ENCODE results near the gene ARL13A.
A peak's percentile ranks its signal among the peaks of the same experiment; 100 is the strongest.

ARL13A gene

DNA sequence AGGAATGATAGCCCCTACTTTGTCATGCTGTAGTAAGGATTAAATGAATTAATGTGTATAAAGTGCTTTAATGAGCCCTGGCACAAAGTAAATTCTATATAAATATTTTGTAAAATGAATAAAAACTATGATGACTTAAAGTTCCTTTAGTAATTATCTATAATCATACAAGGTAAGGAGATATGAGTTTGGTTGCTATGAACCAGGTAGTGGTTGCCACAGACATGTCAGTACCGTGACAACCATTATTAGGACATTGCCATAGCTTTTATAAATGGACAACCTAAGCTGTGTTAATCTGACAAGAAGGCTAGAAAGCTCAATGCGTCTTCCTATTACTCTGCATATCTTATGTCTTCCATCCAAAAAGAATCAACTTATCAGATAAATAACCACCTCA lies at the start of gene ARL13A:
ARL13A (plus strand) TSS at position 301 of the 400 bp plus-strand sequence. CDS start 3,982 bp downstream, outside the sequence.
- H3K9ac ChIP-seq (ENCODE audit: low read length in 5 of 5): no peak within 1 kb of the TSS
- no peaks in the 10 kb centered on the region for H3K36me3 ChIP-seq (ENCODE audit: control insufficient read depth in 5 of 5, insufficient read depth in 5 of 5, low read length in 5 of 5)

DNA sequence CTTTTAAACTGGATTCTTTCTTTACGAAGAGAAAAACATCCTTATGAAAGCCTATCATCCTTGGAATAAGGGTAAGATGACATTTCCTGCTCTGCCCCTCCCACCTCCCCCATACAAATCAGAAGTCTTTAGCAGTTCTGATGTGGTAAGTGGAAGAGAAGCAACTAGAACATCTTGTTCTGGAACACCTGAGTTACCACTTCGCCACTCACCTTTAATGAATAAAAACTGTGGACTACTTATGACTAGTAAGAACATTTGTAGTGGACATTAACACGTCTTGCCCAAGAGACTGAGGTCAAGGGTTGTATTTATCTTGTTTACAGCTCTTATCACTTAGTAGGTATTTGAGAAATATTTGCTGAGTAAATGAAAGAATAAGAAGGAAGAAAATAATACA lies 45.1 kb upstream of the ARL13A start:
- no peaks in the 10 kb centered on the region for H3K9me3 ChIP-seq (ENCODE audit: control insufficient read depth in 5 of 5, low read length in 5 of 5)
- no peak overlapping the region for H3K4me3 ChIP-seq (ENCODE audit: low read depth in 1 of 5, low read length in 5 of 5)
- no peak overlapping the region for H3K9ac ChIP-seq (ENCODE audit: low read length in 5 of 5)

More for the DNA sequence above, at the start of gene ARL13A:
- no peaks in the 10 kb centered on the region for H3K4me1 ChIP-seq (ENCODE audit: control insufficient read depth in 5 of 5, insufficient read depth in 5 of 5, low read length in 5 of 5)
- no peak within 1 kb of the TSS for H3K4me3 ChIP-seq (ENCODE audit: low read depth in 1 of 5, low read length in 5 of 5)
- no peak within 1 kb of the TSS for H3K27ac ChIP-seq (ENCODE audit: low read depth, low read length)
- H3K27me3 ChIP-seq (ENCODE audit: control insufficient read depth in 5 of 5, insufficient read depth in 4 of 5, low read length in 5 of 5): no peaks in the 10 kb centered on the region
- H3K9me3 ChIP-seq (ENCODE audit: control insufficient read depth in 5 of 5, low read length in 5 of 5): peaks cover 0 to 3% (median 0%) of the 10 kb centered on the region in 5 donors

DNA sequence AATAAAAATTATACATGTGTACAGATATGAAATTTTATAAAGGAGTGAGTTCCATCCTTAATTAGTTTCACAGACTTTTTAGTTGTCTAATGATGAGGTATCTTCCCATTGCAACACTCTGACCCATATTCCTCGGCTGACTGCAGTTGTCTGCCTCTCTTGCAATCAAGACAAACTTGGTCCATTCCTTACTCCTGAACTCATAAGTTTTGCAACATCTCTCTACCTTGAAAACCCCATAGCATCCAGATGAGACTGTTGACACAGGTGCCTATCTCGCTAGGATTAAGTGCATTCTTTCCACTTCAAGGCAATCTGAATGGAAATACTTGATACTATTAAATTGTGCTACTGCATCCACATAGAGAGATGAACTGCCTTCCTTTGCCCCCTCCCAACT lies 43.1 kb upstream of the ARL13A start:
- no peak overlapping the region for H3K4me3 ChIP-seq (ENCODE audit: low read depth in 1 of 5, low read length in 5 of 5)
- peaks cover 4 to 27% (median 14%) of the 10 kb centered on the region in 5 donors for H3K27me3 ChIP-seq (ENCODE audit: control insufficient read depth in 5 of 5, insufficient read depth in 4 of 5, low read length in 5 of 5)
- no peak overlapping the region for H3K27ac ChIP-seq (ENCODE audit: low read depth, low read length)
- H3K4me1 ChIP-seq (ENCODE audit: control insufficient read depth in 5 of 5, insufficient read depth in 5 of 5, low read length in 5 of 5): peaks cover 0 to 12% (median 5%) of the 10 kb centered on the region in 5 donors
- no peaks in the 10 kb centered on the region for H3K36me3 ChIP-seq (ENCODE audit: control insufficient read depth in 5 of 5, insufficient read depth in 5 of 5, low read length in 5 of 5)
- peaks cover 0 to 5% (median 4%) of the 10 kb centered on the region in 5 donors for H3K9me3 ChIP-seq (ENCODE audit: control insufficient read depth in 5 of 5, low read length in 5 of 5)
- H3K9ac ChIP-seq (ENCODE audit: low read length in 5 of 5): no peak overlapping the region

More for the DNA sequence above, 45.1 kb upstream of the ARL13A start:
- H3K4me1 ChIP-seq (ENCODE audit: control insufficient read depth in 5 of 5, insufficient read depth in 5 of 5, low read length in 5 of 5): peaks cover 0 to 11% (median 4%) of the 10 kb centered on the region in 5 donors
- no peaks in the 10 kb centered on the region for H3K36me3 ChIP-seq (ENCODE audit: control insufficient read depth in 5 of 5, insufficient read depth in 5 of 5, low read length in 5 of 5)
- no peak overlapping the region for H3K27ac ChIP-seq (ENCODE audit: low read depth, low read length)
- peaks cover 4 to 18% (median 12%) of the 10 kb centered on the region in 5 donors for H3K27me3 ChIP-seq (ENCODE audit: control insufficient read depth in 5 of 5, insufficient read depth in 4 of 5, low read length in 5 of 5)

DNA sequence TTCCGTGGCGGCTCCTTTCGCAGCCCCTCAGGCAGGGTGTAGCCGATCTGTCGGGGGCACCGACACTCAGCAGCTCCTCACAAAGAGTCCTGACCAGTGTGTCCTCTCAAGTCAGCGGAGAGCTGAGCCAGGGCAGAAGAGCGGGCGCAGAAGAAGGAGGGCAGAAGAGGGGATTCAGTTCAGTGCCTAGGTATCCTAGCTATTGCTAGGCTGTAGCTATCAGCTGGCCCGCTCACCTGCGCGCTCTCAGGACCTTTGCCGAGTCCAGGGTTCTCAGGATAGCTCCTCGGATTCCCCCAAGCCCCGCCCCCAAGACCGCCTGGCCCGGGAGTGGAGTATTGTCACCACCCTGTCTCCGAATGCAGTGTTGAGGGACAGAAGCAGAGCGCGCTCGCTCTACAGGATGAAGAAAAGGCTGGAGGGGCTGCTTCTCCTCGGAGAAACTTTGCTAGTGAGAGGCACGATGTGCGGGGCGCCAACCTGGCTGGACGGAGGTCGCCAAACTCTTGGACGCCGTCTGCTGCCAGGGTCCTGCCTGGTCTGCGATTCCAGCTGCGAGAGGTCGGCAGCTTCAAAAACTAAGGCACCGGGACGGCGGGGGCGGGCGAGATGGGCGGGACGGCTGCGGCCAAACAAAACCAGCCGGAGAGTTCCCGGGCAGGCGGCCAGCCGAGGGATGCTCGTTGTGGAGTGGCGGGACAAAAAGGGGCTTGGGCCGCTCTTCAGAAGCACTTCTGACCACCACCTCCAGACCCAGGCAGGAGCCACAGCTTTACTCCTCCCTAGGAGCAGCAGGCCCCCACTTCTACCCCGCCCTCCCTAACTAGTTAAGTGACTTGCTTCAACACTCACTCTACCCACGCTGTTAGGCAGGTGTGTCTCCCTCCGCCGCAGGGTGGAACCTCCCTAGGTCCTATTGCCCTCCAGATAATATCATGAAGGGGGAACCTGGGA lies 40.6 kb upstream of the ARL13A start, which contains the start of gene XKRX:
XKRX (minus strand) TSS at position 258 of the 954 bp plus-strand sequence. CDS start 613 bp downstream, outside the sequence.
- Histone ChIP-seq H3K27me3 (ENCODE audit: control insufficient read depth in 5 of 5, insufficient read depth in 4 of 5, low read length in 5 of 5) (peaks cover 2 to 28% (median 14%) of the 10 kb centered on the region in 5 donors), H3K27ac (ENCODE audit: low read depth, low read length) (no peak within 1 kb of the TSS), H3K4me3 (ENCODE audit: low read depth in 1 of 5, low read length in 5 of 5) (peak within 1 kb of the TSS in 4 of 5 donors; percentile 11 to 50 (median 30))

DNA sequence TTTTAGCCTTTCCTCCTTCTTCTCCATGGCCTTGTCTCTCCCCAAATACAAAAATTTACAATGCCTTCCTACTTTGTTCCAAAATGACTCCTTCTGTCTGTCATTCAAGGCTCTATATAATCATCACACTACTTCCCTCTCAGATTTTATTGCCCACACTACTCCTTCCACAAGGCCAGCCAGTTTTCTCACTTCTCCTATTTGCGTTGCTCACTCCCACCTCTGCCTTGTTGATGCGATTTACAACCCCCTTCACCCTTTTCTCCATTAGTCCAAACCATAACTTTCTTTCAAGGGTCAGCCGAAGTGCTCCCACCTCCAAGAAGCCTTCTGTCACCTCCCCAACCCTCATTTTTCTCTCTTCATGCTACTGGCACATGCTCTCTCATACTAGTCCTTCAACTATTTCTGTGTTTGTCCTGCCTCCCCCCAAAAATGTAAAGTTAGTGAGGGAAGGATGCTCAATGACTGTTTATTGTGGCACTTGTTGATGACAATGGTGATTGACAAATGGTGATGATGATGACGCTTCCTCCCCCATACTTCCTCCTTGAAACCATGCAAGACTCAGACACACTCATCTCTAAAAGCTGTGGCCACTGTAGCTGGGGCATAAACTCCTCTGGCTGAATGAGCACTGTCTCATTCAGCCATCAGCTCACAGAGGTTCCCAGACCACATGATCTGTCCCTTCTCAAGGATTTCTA lies 38.1 kb upstream of the ARL13A start:
- H3K4me1 ChIP-seq (ENCODE audit: control insufficient read depth in 5 of 5, insufficient read depth in 5 of 5, low read length in 5 of 5): peaks cover 0 to 12% (median 5%) of the 10 kb centered on the region in 5 donors
- H3K9ac ChIP-seq (ENCODE audit: low read length in 5 of 5): no peak overlapping the region
- peaks cover 2 to 33% (median 14%) of the 10 kb centered on the region in 5 donors for H3K27me3 ChIP-seq (ENCODE audit: control insufficient read depth in 5 of 5, insufficient read depth in 4 of 5, low read length in 5 of 5)
- H3K27ac ChIP-seq (ENCODE audit: low read depth, low read length): no peak overlapping the region
- no peaks in the 10 kb centered on the region for H3K36me3 ChIP-seq (ENCODE audit: control insufficient read depth in 5 of 5, insufficient read depth in 5 of 5, low read length in 5 of 5)
- peak overlapping the region in 1 of 5 donors; percentile 13 for H3K4me3 ChIP-seq (ENCODE audit: low read depth in 1 of 5, low read length in 5 of 5)
- H3K9me3 ChIP-seq (ENCODE audit: control insufficient read depth in 5 of 5, low read length in 5 of 5): peaks cover 0 to 7% (median 6%) of the 10 kb centered on the region in 5 donors

More for the DNA sequence above, 40.6 kb upstream of the ARL13A start, which contains the start of gene XKRX:
- Histone ChIP-seq H3K4me1 (ENCODE audit: control insufficient read depth in 5 of 5, insufficient read depth in 5 of 5, low read length in 5 of 5) (peaks cover 0 to 12% (median 5%) of the 10 kb centered on the region in 5 donors), H3K9ac (ENCODE audit: low read length in 5 of 5) (no peak within 1 kb of the TSS), H3K9me3 (ENCODE audit: control insufficient read depth in 5 of 5, low read length in 5 of 5) (peaks cover 0 to 7% (median 6%) of the 10 kb centered on the region in 5 donors), H3K36me3 (ENCODE audit: control insufficient read depth in 5 of 5, insufficient read depth in 5 of 5, low read length in 5 of 5) (no peaks in the 10 kb centered on the region)

DNA sequence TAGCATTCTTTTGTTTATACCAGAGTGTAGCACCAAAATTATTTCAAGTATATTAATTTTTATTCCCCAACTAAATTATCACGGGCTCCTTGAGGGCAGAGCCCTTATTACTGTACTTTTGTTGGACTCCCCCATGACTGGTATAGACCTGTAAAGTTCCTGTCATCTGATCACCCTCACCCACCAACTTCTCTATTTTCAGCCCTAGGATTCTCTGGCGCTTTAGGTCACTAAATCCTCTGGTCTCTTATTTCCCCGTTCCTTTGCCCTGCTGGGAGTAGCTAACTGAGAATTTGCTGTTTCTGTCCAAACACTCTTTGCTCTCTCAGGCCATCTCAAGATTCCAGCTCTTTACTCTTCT lies 37.6 kb upstream of the ARL13A start:
- no peaks in the 10 kb centered on the region for H3K36me3 ChIP-seq (ENCODE audit: control insufficient read depth in 5 of 5, insufficient read depth in 5 of 5, low read length in 5 of 5)
- no peak overlapping the region for H3K4me3 ChIP-seq (ENCODE audit: low read depth in 1 of 5, low read length in 5 of 5)
- peaks cover 2 to 33% (median 14%) of the 10 kb centered on the region in 5 donors for H3K27me3 ChIP-seq (ENCODE audit: control insufficient read depth in 5 of 5, insufficient read depth in 4 of 5, low read length in 5 of 5)
- no peak overlapping the region for H3K27ac ChIP-seq (ENCODE audit: low read depth, low read length)
- peaks cover 0 to 7% (median 6%) of the 10 kb centered on the region in 5 donors for H3K9me3 ChIP-seq (ENCODE audit: control insufficient read depth in 5 of 5, low read length in 5 of 5)
- H3K4me1 ChIP-seq (ENCODE audit: control insufficient read depth in 5 of 5, insufficient read depth in 5 of 5, low read length in 5 of 5): peaks cover 0 to 12% (median 5%) of the 10 kb centered on the region in 5 donors
- H3K9ac ChIP-seq (ENCODE audit: low read length in 5 of 5): no peak overlapping the region

DNA sequence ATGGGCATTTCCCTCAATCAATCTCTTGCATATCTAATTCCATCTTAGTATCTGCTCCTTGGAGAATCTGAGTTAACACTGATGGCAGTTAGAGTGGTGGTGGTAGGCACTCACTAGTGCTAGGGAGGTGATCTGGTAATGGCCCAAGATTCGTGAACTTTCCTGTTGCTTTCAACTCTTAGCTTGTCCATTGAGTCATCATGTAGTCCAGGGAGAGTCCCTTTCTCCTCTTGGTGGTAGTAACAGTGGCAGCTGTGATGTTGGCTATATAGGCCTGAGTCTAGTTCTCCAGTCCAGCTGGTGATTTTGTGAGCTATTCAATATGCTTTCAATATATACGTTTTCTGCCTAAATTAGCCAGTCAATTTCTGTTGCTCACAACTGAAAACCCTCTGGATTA lies 33.7 kb upstream of the ARL13A start:
- Histone ChIP-seq H3K27ac (ENCODE audit: low read depth, low read length) (no peak overlapping the region), H3K9ac (ENCODE audit: low read length in 5 of 5) (no peak overlapping the region), H3K9me3 (ENCODE audit: control insufficient read depth in 5 of 5, low read length in 5 of 5) (peaks cover 0 to 7% (median 6%) of the 10 kb centered on the region in 5 donors)

DNA sequence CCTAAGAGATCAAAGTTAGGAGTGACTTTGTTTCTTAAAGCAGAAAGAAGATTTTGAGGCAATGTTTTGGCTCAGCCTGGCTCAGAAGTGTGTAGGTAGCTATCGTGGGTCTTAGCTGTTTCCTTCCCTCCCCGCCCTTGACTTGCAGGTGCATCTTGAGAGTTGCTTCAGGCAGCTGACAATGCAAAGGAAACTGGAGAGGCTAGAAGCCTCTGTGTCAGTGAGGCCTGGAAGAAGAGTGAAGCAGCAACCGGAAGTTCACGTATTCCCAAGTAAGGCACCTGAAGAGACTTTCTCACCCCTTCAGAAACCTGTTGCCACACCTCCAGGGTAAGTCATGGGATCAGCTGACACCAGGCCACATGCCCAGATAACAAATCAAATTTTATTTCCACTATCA lies 30.2 kb upstream of the ARL13A start:
- no peaks in the 10 kb centered on the region for H3K36me3 ChIP-seq (ENCODE audit: control insufficient read depth in 5 of 5, insufficient read depth in 5 of 5, low read length in 5 of 5)

More for the DNA sequence above, 33.7 kb upstream of the ARL13A start:
- H3K4me3 ChIP-seq (ENCODE audit: low read depth in 1 of 5, low read length in 5 of 5): no peak overlapping the region
- peaks cover 0 to 12% (median 2%) of the 10 kb centered on the region in 5 donors for H3K27me3 ChIP-seq (ENCODE audit: control insufficient read depth in 5 of 5, insufficient read depth in 4 of 5, low read length in 5 of 5)
- H3K4me1 ChIP-seq (ENCODE audit: control insufficient read depth in 5 of 5, insufficient read depth in 5 of 5, low read length in 5 of 5): no peaks in the 10 kb centered on the region
- no peaks in the 10 kb centered on the region for H3K36me3 ChIP-seq (ENCODE audit: control insufficient read depth in 5 of 5, insufficient read depth in 5 of 5, low read length in 5 of 5)

DNA sequence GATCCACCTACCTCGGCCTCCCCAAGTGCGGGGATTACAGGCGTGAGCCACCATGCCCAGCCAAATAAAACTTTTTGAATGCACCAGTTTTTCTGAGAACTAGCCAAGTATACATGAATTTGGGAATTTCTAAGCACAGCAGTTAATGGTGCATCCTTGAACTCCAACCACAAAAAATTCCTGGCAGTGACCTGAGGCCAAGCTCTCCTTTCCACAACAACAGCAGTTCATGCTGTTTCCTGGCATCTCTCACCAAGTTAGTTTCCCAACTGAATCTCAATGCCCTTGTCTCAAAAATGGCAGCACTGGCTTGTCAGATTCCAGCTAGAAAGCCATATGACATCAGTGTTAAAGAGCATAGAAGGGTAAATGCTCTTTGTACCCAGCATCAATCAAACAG lies 24.9 kb upstream of the ARL13A start:
- Histone ChIP-seq H3K4me3 (ENCODE audit: low read depth in 1 of 5, low read length in 5 of 5) (no peak overlapping the region), H3K9me3 (ENCODE audit: control insufficient read depth in 5 of 5, low read length in 5 of 5) (no peaks in the 10 kb centered on the region), H3K27me3 (ENCODE audit: control insufficient read depth in 5 of 5, insufficient read depth in 4 of 5, low read length in 5 of 5) (peaks cover 0 to 10% (median 5%) of the 10 kb centered on the region in 5 donors), H3K4me1 (ENCODE audit: control insufficient read depth in 5 of 5, insufficient read depth in 5 of 5, low read length in 5 of 5) (no peaks in the 10 kb centered on the region), H3K9ac (ENCODE audit: low read length in 5 of 5) (no peak overlapping the region), H3K27ac (ENCODE audit: low read depth, low read length) (no peak overlapping the region), H3K36me3 (ENCODE audit: control insufficient read depth in 5 of 5, insufficient read depth in 5 of 5, low read length in 5 of 5) (no peaks in the 10 kb centered on the region)

More for the DNA sequence above, 30.2 kb upstream of the ARL13A start:
- H3K27me3 ChIP-seq (ENCODE audit: control insufficient read depth in 5 of 5, insufficient read depth in 4 of 5, low read length in 5 of 5): peaks cover 0 to 6% (median 0%) of the 10 kb centered on the region in 5 donors
- no peaks in the 10 kb centered on the region for H3K9me3 ChIP-seq (ENCODE audit: control insufficient read depth in 5 of 5, low read length in 5 of 5)
- H3K4me3 ChIP-seq (ENCODE audit: low read depth in 1 of 5, low read length in 5 of 5): no peak overlapping the region
- H3K27ac ChIP-seq (ENCODE audit: low read depth, low read length): no peak overlapping the region
- H3K4me1 ChIP-seq (ENCODE audit: control insufficient read depth in 5 of 5, insufficient read depth in 5 of 5, low read length in 5 of 5): no peaks in the 10 kb centered on the region
- no peak overlapping the region for H3K9ac ChIP-seq (ENCODE audit: low read length in 5 of 5)
